Stimulated activated CD8-positive, alpha-beta memory T cell treated with anti-CD3 and anti-CD28 coated beads, Interleukin-15, amount 100 ng/mL, for 1 hour (primary cell): ENCODE measurements around the gene ADCY2.

Experiments used
- DNase-seq: peaks from one replicate; pipeline ENCODE4 v3.0.0-alpha.2; 2020; ENCODE audit warnings: low read depth

Gene ADCY2

GRCh38 chr5:7784683-7785380, 388.9 kb downstream of the ADCY2 start:
- no peak for DNase-seq

DNA sequence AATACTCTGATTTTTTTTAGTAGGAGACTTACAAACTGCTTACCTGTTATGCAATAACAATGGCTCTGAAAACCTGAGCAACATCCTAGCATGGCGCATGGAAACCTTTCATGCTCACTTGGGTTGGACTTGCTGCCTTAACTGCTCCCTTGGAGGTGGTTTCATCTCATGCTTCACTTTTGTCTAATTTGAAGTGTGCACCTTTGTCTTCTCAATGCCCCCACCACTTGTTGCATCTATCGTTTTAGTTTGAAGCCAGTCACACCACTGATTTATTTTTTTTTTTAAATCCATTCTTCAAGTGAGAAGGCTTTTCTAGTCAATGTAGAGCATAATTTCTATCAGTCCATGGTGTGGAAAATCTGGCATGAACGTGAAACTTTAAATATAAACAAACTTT, 391.8 kb downstream of the ADCY2 start:
- DNase-seq: no peak

DNA sequence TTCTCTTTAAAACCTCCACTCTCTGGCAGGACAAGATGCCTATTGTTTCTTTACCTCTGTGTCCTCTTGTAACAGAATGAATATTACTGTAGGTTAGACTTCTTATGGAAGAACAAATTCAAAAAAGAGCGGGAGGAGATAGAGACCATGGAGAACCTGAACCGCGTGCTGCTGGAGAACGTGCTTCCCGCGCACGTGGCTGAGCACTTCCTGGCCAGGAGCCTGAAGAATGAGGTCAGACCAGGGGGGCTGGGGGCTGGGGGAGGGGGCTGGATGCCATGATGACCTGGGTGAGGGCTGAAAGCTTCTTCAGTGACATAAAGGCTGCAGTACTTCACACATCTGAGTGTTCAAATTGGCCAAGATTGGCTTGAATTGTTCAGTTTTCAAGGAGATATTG, 393.6 kb downstream of the ADCY2 start:
- no peak for DNase-seq

GRCh38 chr5:7793895-7794294, 398.0 kb downstream of the ADCY2 start:
- no peak for DNase-seq

GRCh38 chr5:7794311-7794710, 398.4 kb downstream of the ADCY2 start:
- no peak for DNase-seq

- no peak for DNase-seq
These were observed 398.9 kb downstream of the ADCY2 start for GRCh38 chr5:7794823-7795222.

GRCh38 chr5:7795306-7795705, 399.4 kb downstream of the ADCY2 start:
- DNase-seq: no peak

DNA sequence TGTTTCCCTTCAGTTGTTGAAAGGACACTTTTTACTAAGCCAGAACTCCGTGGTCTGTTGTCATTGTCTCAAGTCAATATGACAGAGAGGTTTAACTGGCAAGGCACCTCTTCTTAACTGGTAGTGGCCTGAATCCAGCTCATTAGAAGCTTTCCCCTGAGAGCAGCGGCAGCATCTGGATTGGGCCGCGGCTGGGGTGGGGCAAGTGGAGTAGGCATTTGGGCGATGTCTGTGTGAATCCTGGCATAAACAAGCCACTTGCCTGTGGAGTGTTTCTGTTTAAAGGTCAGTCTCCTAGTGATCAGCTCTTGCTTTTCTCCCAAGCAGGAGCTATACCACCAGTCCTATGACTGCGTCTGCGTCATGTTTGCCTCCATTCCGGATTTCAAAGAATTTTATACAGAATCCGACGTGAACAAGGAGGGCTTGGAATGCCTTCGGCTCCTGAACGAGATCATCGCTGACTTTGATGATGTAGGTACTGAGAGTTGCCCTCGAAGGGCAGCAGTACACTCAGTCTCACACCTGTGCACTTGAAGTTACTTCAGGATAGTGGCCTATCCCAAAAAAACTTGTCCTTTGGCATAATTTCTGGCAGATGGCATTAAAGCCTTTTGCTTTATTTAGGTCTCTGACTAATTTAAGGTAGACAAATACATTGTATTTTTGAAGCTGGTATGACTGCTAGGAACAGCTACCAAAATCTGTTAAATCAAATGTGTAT, 406.1 kb downstream of the ADCY2 start:
- no peak for DNase-seq

- DNase-seq: no peak
These were observed 406.9 kb downstream of the ADCY2 start for GRCh38 chr5:7802855-7803254.

DNA sequence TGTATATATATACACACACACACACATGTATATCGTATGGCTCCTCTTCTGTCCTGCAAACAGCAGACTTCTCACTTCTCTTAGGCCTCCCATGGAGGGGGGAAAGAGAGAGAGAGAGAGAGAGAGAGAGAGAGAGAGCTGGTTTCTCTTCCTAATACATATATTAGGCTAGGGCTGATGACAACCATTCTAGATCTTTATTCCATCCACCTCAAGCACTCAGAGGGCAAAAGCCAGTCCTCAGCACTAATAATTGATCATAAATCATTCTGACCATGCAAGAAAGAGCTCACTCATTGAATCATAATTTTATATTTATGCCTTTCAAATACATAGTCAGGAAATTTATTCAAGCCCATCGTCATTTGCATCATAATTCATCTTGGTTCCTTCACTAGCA, 408.0 kb downstream of the ADCY2 start:
- no peak for DNase-seq

DNA sequence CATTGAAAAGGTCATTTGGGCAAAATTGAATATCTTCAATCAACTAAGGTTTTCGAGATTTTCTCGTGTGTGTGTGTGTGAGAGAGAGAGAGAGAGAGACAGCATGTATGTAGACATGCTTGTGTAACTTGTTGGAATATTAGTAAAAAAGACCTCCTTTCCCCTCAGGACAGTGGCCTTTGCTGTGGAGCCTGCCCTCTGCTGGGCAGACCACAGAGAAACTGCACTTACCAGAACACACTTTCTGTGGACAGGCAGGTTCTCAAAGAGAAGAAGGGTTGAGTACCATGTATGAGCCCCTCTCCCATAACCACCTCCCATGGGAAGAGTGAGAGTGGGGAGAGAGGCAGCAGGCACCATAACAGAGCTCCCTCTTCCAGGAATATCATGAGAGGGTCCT, 409.4 kb downstream of the ADCY2 start:
- DNase-seq: no peak

DNA sequence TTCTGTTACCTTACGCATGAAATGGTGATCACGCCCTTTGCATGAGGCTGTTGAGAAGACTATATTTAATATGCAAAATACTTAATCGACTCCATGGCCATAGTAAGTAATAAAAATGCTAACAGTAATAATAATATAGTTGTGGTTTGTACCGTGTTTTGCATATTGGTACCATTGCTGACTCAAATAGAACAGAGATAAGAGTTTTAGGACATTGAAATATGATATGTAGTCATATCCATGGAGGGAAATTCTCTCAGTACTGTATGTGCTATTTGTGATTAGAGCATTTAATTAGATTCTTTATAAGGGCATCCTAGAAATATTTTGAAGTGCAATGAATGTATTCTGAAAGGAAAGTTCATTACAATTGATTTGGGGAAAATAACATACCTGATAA, 413.1 kb downstream of the ADCY2 start:
- DNase-seq: no peak

DNA sequence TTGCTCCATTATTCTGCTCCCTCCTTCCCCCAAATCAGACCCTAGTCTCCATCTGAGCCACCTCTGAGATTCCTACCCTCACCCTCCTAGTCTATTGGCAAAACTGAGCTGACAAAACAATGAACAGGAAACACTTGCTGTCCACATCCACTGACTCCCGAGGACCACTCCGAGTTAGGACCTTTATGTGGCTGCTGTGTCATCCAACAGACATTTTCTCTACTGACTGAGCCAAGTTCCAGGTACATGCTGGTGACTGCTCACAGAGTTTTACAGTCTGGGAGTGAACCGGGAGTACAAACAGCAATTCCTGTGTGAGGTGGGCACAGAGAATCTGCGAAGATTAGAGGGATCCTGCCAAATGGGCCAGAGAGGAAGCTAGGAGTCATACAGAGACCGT, 415.8 kb downstream of the ADCY2 start:
- DNase-seq: no peak

DNA sequence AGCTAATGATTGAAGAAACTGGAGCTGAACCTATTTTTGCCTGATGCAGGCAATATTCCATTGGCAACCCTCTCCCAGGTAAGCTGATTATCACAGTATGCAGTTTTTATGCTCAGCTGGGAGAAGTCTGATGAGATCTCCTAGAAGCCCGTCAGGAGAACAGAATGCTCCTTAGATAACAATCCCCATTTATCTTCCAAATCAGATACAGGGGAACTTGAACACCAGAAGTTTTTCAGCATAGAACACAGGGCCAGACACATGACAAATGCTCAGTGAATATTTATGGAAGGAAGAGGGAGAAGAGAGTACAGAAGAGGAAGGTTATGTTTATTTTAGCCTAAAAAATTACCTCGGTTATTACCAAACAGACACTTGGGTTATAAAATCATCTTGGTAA, 417.1 kb downstream of the ADCY2 start:
- DNase-seq: no peak

DNA sequence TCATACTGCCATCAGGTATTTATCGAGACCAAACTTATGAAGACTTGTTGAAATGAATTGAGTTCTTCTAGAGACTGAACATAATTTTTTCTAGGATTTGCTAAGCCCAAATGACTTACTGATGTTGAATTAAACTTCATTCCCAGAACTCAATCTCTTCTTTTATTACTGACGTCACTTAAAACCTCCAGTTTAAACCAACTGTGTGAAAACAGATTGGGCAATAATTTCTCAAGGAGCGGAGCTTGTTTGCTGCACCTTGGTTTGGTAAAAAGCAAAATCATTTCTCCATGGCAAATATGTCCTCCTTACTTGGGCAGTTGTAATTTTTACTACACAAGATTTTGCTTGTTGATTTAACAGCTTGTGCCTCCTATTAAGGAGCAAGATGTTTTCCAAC, 417.6 kb downstream of the ADCY2 start:
- DNase-seq: no peak

- DNase-seq: no peak
These were observed 418.9 kb downstream of the ADCY2 start for GRCh38 chr5:7814816-7815215.

DNA sequence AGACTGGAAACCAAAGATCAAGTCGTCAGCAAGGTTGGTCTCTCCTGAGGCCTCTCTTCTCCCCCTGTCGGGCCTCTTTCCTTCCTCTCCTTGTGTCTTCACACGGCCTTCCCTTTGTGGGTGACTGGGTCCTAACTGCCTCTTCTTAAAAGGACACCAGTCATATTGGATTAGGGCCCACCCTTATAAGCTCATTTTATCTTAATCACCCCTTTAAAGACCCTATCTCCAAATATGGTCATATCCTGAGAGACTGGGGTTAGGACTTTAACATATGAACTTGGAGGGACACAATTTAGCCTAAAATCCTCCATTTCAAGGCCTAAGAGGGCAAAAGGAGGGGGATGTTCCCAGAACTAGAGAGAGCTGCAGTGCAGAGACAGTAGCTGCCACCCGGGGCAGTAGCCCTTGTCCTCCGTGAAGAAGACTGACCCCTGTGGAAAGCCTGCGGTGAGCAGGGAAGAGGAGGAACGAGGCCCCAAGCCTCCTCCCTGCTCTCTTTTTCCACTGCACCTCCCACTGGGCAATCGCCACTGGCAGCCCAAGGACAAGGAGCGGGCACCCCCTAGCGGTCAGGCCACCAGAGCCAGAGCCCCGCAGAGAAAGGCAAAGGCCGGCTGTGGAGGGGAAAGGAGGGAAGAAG, 420.1 kb downstream of the ADCY2 start:
- DNase-seq: peak; percentile 39

GRCh38 chr5:7816535-7816901, 420.6 kb downstream of the ADCY2 start:
- no peak for DNase-seq

- DNase-seq: no peak
These were observed 426.5 kb downstream of the ADCY2 start for GRCh38 chr5:7822449-7822848.

GRCh38 chr5:7823594-7823993, 427.7 kb downstream of the ADCY2 start:
- DNase-seq: no peak

DNA sequence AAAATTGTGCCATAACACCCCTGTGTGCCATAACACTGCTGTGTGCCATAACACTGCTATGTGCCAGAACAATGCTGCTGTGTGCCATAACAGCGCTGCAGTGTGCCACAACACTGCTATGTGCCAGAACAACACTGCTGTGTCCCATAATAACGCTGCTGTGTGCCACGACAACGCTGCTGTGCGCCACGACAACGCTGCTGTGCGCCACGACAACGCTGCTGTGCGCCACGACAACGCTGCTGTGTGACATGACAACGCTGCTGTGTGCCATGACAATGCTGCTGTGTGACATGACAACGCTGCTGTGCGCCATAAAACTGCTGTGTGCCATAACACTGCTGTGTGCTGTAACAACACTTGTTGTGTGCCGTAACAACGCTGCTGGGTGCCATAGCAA, 429.1 kb downstream of the ADCY2 start:
- DNase-seq: no peak

DNA sequence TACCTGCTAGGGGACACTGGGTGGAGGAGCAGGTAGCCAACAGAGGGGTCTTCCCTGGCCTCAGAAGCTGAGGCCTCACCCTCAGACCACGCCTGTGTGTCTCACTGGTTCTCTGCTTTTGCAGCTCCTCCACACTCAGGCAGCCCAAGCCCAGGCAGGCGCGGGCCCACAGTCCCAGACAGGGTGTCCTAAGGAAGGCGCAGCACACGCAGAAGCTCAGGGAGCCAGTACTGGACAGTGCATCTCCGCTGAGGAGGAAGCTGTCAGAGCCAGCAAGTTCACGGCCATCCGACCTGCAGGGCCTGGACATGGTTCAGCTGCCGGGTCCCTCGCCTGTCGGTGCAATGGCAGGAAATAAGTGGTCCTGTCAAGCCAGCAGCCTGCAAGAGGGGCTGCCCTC, 429.7 kb downstream of the ADCY2 start:
- DNase-seq: no peak

- no peak for DNase-seq
These were observed 431.7 kb downstream of the ADCY2 start for GRCh38 chr5:7827610-7828009.

DNA sequence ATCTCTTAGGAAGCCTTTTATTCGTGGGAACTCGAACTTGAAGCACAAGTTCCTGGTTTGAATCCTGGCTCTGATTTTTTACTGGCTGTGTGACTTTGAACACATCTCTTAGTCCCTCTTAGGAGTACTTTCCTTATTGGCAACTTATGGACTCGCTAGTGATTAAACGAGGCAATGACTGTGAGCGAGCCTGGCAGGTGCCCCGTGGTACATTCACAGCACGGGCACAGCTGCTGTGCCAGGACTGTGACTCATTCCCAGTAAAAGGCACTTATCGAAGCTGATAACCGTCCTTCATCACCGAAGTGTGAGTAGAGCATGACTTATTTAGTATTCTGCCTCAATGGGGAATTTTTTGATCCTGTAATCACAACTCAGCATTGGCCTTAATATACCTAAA, 432.3 kb downstream of the ADCY2 start:
- no peak for DNase-seq
